IMR-90 (cell line): ENCODE measurements around the gene CHD6. TPM values are rescaled to one million over a fixed set of nuclear protein-coding genes. Genes with fewer than 3 reads are reported as not detected.

Experiments used
- ATAC-seq: fragments of 200-7000 bp; cut with Tn5 transposase; 2 replicates; pipeline ENCODE4 v1.9.1; 2020; ENCODE audit warnings: low read depth, mild to moderate bottlenecking, moderate library complexity
- BruUV-seq: library from RNA; stranded (reverse); fragments of 400-500 nt; replicated peaks from 2 replicates; lab custom pipeline; 2021; lab: Mats Ljungman, UMichigan
- CTCF ChIA-PET: fragments of 300-600 bp; formaldehyde crosslinking; extraction: SDS; loops from one replicate; lab custom pipeline; 2021; ENCODE audit warnings: antibody characterized with exemption; lab: Yijun Ruan, JAX
- POLR2A ChIA-PET: fragments of 300-600 bp; sonication (Branson Sonifier 250); formaldehyde crosslinking; loops from one replicate; lab custom pipeline; 2022; ENCODE audit warnings: antibody characterized with exemption; ENCODE audit not compliant: unreplicated experiment; lab: Charles Lee
- DNase-seq: peaks from one replicate; pipeline ENCODE4 v3.0.0; 2013
- H2AFZ ChIP-seq: replicated peaks from 2 replicates; pipeline ENCODE3; 2013; ENCODE audit warnings: low read length, mild to moderate bottlenecking; ENCODE audit not compliant: poor library complexity
- H2AK5ac ChIP-seq: 2 replicates; pipeline ENCODE4 v1.6.1; 2013; ENCODE audit warnings: low read depth, low read length, inconsistent platforms
- H2AK9ac ChIP-seq: replicated peaks from 2 replicates; pipeline ENCODE3; 2013; ENCODE audit warnings: mild to moderate bottlenecking, low read depth, low read length, moderate library complexity; ENCODE audit not compliant: poor library complexity
- H2BK120ac ChIP-seq: 2 replicates; pipeline ENCODE4 v1.6.1; 2013; ENCODE audit warnings: low read depth, low read length, inconsistent platforms
- H2BK15ac ChIP-seq: 3 replicates; pipeline ENCODE4 v1.6.1; 2013; ENCODE audit warnings: low read depth, low read length, inconsistent platforms
- H2BK20ac ChIP-seq: 2 replicates; pipeline ENCODE4 v1.6.1; 2013; ENCODE audit warnings: low read depth, mild to moderate bottlenecking, inconsistent platforms, low read length, moderate library complexity
- H2BK5ac ChIP-seq: 2 replicates; pipeline ENCODE4 v1.6.1; 2013; ENCODE audit warnings: mild to moderate bottlenecking, low read depth, low read length, inconsistent platforms; ENCODE audit not compliant: poor library complexity, severe bottlenecking
- H3K14ac ChIP-seq: replicated peaks from 2 replicates; pipeline ENCODE4 v1.6.1; 2013; ENCODE audit warnings: low read depth, low read length, inconsistent platforms
- H3K18ac ChIP-seq: 2 replicates; pipeline ENCODE4 v1.6.1; 2013; ENCODE audit warnings: low read depth, low read length, control low read depth
- H3K23ac ChIP-seq: 2 replicates; pipeline ENCODE4 v1.6.1; 2013; ENCODE audit warnings: low read depth, low read length, inconsistent platforms
- H3K27ac ChIP-seq: 2 replicates; pipeline ENCODE4 v1.5.1; 2013; ENCODE audit warnings: mild to moderate bottlenecking, control low read depth, low read length; ENCODE audit not compliant: insufficient read depth
- H3K27me3 ChIP-seq: 2 replicates; pipeline ENCODE4 v1.6.1; 2013; ENCODE audit warnings: low read length; ENCODE audit not compliant: control insufficient read depth, insufficient read depth
- H3K36me3 ChIP-seq: 2 replicates; pipeline ENCODE4 v1.6.1; 2013; ENCODE audit warnings: low read length, mixed read lengths; ENCODE audit not compliant: control insufficient read depth, insufficient read depth
- H3K4ac ChIP-seq: 2 replicates; pipeline ENCODE4 v1.6.1; 2013; ENCODE audit warnings: low read depth, low read length, inconsistent platforms
- H3K4me1 ChIP-seq: 2 replicates; pipeline ENCODE4 v1.6.1; 2013; ENCODE audit warnings: low read length, mixed read lengths; ENCODE audit not compliant: control insufficient read depth, insufficient read depth
- H3K4me2 ChIP-seq: 2 replicates; pipeline ENCODE4 v1.6.1; 2013; ENCODE audit warnings: low read depth, mild to moderate bottlenecking, control low read depth, low read length, moderate library complexity
- H3K4me3 ChIP-seq: 2 replicates; pipeline ENCODE4 v1.5.1; 2013; ENCODE audit warnings: low read depth, mild to moderate bottlenecking, control low read depth, low read length, moderate library complexity; ENCODE audit not compliant: insufficient read depth
- H3K56ac ChIP-seq: 2 replicates; pipeline ENCODE4 v1.6.1; 2013; ENCODE audit warnings: low read length, inconsistent platforms; ENCODE audit not compliant: insufficient read depth; ENCODE audit errors: extremely low read depth
- H3K79me1 ChIP-seq, 2 experiments: 2 replicates each; pipeline ENCODE4 v1.6.1; 2013; ENCODE audit warnings: low read length in 2 of 2, inconsistent platforms in 1 of 2, low read depth in 1 of 2
- H3K9ac ChIP-seq: 2 replicates; pipeline ENCODE4 v1.6.1; 2013; ENCODE audit warnings: low read depth, low read length, control low read depth
- H3K9me1 ChIP-seq: 2 replicates; pipeline ENCODE4 v1.6.1; 2013; ENCODE audit warnings: low read length, inconsistent platforms; ENCODE audit not compliant: insufficient read depth
- H3K9me3 ChIP-seq: 2 replicates; pipeline ENCODE4 v1.6.1; 2013; ENCODE audit warnings: low read length; ENCODE audit not compliant: control insufficient read depth, insufficient read depth
- H4K20me1 ChIP-seq: 2 replicates; pipeline ENCODE4 v1.6.1; 2013; ENCODE audit warnings: low read length, inconsistent platforms; ENCODE audit not compliant: insufficient read depth
- H4K5ac ChIP-seq: 2 replicates; pipeline ENCODE4 v1.6.1; 2013; ENCODE audit warnings: mild to moderate bottlenecking, low read depth, low read length, control low read depth
- H4K8ac ChIP-seq, 2 experiments: 2 replicates each; pipeline ENCODE4 v1.6.1; 2013; ENCODE audit warnings: low read depth in 2 of 2, low read length in 2 of 2, control low read depth in 1 of 2, inconsistent platforms in 1 of 2
- H4K91ac ChIP-seq: 2 replicates; pipeline ENCODE4 v1.6.1; 2013; ENCODE audit warnings: low read depth, low read length, inconsistent platforms; ENCODE audit not compliant: insufficient read depth
- CEBPB ChIP-seq: IDR thresholded peaks from 2 replicates; pipeline ENCODE4 v1.6.1; 2012; ENCODE audit warnings: low read depth, low read length, improper control_type of control experiment
- MXI1 ChIP-seq: IDR thresholded peaks from 2 replicates; pipeline ENCODE4 v1.6.1; 2012; ENCODE audit warnings: low read depth, mild to moderate bottlenecking, low read length, moderate library complexity, borderline replicate concordance
- RFX5 ChIP-seq: IDR thresholded peaks from 2 replicates; pipeline ENCODE4 v1.8.0; 2012; ENCODE audit warnings: low read depth, mild to moderate bottlenecking, low read length, moderate library complexity
- SMC3 ChIP-seq: fragments of 150-350 bp; IDR thresholded peaks from 2 replicates; pipeline ENCODE4 v1.6.1; 2016; ENCODE audit warnings: low read depth, mild to moderate bottlenecking, antibody characterized with exemption, low read length, moderate library complexity
- WGBS, 2 experiments: methylation state at CpG; one replicate each; pipeline versions ENCODE4 v1.1.5 to v1.1.7; 2013; ENCODE audit warnings: missing lambda C conversion rate in 2 of 2; ENCODE audit not compliant: insufficient read length in 1 of 2; ENCODE audit errors: extremely low coverage in 2 of 2; 5-methylcytosine and 5-hydroxymethylcytosine counted together
- dilution Hi-C: fragments of 300-500 bp; cut with HindIII; formaldehyde crosslinking; loops from one replicate; pipeline ENCODE4 v1.14.3; 2018; ENCODE audit warnings: low sequenced_read_pairs; ENCODE audit not compliant: unreplicated experiment
- in situ Hi-C: fragments of 300-500 bp; cut with MboI; formaldehyde crosslinking; loops from 3 replicates; pipeline ENCODE4 v1.14.3; 2019; ENCODE audit warnings: low sequenced_read_pairs, inconsistent platforms, mixed read lengths
- intact Hi-C: fragments of 100-400 bp; cut with micrococcal nuclease; formaldehyde crosslinking; loops from 2 replicates; pipeline ENCODE4 v1.10.0; 2022
- polyA plus RNA-seq, 3 experiments: library from polyadenylated mRNA; depleted of rRNA; stranded (reverse); fragments of >200 nt; gene quantifications; 2 replicates each; pipeline ENCODE4 v1.2.3, GENCODE V29; 2012; ENCODE audit warnings: low replicate concordance in 1 of 3
- total RNA-seq: library from RNA; depleted of rRNA; stranded (reverse); fragments of >200 nt; gene quantifications from 2 replicates; pipeline ENCODE4 v1.2.3, GENCODE V29; 2012
- TF ChIP-seq, protein P1 (sequence below): fragments of 150-350 bp; IDR thresholded peaks from 2 replicates; pipeline ENCODE4 v1.6.1; 2017; ENCODE audit warnings: mild to moderate bottlenecking, antibody characterized with exemption, low read length, low read depth
- TF ChIP-seq, protein P2 (sequence below): conservative IDR thresholded peaks from 2 replicates; pipeline ENCODE4 v1.5.1; 2012; ENCODE audit warnings: mild to moderate bottlenecking, low read depth, low read length, improper control_type of control experiment

The CHD6 gene
- total and polyA plus RNA-seq, 2 of the 4 experiments (the other 2 are of a cell fraction) = 8.8 to 26.7 TPM

DNA sequence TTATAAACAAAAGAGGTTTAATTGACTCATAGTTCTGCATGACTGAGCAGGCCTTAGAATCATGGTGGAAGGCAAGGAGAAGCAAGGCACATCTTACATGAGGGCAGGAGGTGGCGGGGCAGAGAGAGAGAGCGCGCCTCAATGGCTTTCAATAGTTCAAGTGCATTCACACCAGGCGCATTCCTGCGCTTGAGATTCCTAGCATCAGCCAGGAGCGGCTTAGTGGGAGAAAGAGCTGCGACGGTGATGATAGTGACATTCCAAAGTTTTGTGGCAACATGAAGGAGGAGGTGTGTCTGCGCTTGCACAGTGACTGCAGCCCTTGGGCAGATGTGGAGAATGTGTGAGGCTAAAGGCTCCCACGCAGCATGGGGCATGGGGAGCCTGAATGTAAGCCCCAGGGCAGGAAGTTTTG is 226.6 kb downstream of the CHD6 start:
- H3K9me1 ChIP-seq = no peaks in the 10 kb centered on the region
- H3K4ac ChIP-seq = no peak overlapping the region
- no peaks in the 10 kb centered on the region for H3K79me1 ChIP-seq
- no peak for ATAC-seq
- ChIA-PET CTCF (no interaction called here), POLR2A (no interaction called here)
- dilution Hi-C loops (no loop called here), intact Hi-C loops (no loop called here), in situ Hi-C loops (no loop called here)
- no peak for DNase-seq
- H3K4me1 ChIP-seq = peaks cover 4% of the 10 kb centered on the region; the same call in 1 of the 2 replicates
- H3K9me3 ChIP-seq = no peaks in the 10 kb centered on the region
- no peak overlapping the region for H2AK5ac ChIP-seq
- no peak overlapping the region for H3K4me3 ChIP-seq
- no peak overlapping the region for H3K9ac ChIP-seq
- H2BK15ac ChIP-seq = no peak overlapping the region
- H3K27ac ChIP-seq = no peak overlapping the region
- H3K36me3 ChIP-seq = no peaks in the 10 kb centered on the region
- TF ChIP-seq CEBPB (no peak), MXI1 (no peak), RFX5 (no peak), SMC3 (no peak)
- TF ChIP-seq, protein P1, sequence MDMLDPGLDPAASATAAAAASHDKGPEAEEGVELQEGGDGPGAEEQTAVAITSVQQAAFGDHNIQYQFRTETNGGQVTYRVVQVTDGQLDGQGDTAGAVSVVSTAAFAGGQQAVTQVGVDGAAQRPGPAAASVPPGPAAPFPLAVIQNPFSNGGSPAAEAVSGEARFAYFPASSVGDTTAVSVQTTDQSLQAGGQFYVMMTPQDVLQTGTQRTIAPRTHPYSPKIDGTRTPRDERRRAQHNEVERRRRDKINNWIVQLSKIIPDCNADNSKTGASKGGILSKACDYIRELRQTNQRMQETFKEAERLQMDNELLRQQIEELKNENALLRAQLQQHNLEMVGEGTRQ = no peak
- TF ChIP-seq, protein P2, sequence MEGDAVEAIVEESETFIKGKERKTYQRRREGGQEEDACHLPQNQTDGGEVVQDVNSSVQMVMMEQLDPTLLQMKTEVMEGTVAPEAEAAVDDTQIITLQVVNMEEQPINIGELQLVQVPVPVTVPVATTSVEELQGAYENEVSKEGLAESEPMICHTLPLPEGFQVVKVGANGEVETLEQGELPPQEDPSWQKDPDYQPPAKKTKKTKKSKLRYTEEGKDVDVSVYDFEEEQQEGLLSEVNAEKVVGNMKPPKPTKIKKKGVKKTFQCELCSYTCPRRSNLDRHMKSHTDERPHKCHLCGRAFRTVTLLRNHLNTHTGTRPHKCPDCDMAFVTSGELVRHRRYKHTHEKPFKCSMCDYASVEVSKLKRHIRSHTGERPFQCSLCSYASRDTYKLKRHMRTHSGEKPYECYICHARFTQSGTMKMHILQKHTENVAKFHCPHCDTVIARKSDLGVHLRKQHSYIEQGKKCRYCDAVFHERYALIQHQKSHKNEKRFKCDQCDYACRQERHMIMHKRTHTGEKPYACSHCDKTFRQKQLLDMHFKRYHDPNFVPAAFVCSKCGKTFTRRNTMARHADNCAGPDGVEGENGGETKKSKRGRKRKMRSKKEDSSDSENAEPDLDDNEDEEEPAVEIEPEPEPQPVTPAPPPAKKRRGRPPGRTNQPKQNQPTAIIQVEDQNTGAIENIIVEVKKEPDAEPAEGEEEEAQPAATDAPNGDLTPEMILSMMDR = no peak
- no peak overlapping the region for H4K91ac ChIP-seq
- H2BK120ac ChIP-seq = no peak overlapping the region
- H2BK5ac ChIP-seq = no peak overlapping the region
- H3K56ac ChIP-seq = no peak overlapping the region
- H4K5ac ChIP-seq = no peak overlapping the region
- BruUV-seq = no TSS peak
- H2BK20ac ChIP-seq = no peak overlapping the region
- H3K23ac ChIP-seq = no peak overlapping the region
- H3K27me3 ChIP-seq = peaks cover 6% of the 10 kb centered on the region
- H4K8ac ChIP-seq = no peak overlapping the region
- H2AK9ac ChIP-seq = no peak overlapping the region
- H3K18ac ChIP-seq = no peak overlapping the region
- H3K4me2 ChIP-seq = no peak overlapping the region
- H2AFZ ChIP-seq = no peak overlapping the region
- H4K20me1 ChIP-seq = no peaks in the 10 kb centered on the region
- H3K14ac ChIP-seq = no peak overlapping the region
- no CpG with 5 or more reads among the region's 10 CpGs for WGBS, 2 experiments
